LNCaP clone FGC (cell line): ENCODE data around the gene ZNF224.

Experiments
- DNase-seq: peaks from one replicate; pipeline ENCODE4 v3.0.0-alpha.2; 2011; ENCODE audit warnings: low read depth
- H3K4me3 ChIP-seq: 2 replicates; pipeline ENCODE4 v1.5.1; 2011; ENCODE audit warnings: mild to moderate bottlenecking, low read depth, low read length, control low read depth
- CTCF ChIP-seq: IDR thresholded peaks from 2 replicates; pipeline ENCODE4 v1.5.1; 2012; ENCODE audit warnings: mild to moderate bottlenecking; ENCODE audit not compliant: control insufficient read depth, insufficient read depth; ENCODE audit errors: extremely low read depth

The ZNF224 gene

GRCh38 chr19:44066305-44066704 is 27.9 kb upstream of the ZNF224 start:
- no peak for DNase-seq
- H3K4me3 ChIP-seq = no peak overlapping the region
- TF ChIP-seq CTCF = no peak

GRCh38 chr19:44069415-44069814 is 24.7 kb upstream of the ZNF224 start:
- no peak for TF ChIP-seq CTCF
- DNase-seq = no peak
- no peak overlapping the region for H3K4me3 ChIP-seq

GRCh38 chr19:44071824-44072542 is 22.2 kb upstream of the ZNF224 start, which contains the start of gene ZNF284:
Gene ZNF284, plus strand, starts transcription at chr19:44072159. Its CDS starts 4,231 bp downstream, at chr19:44076390.
- no peak for TF ChIP-seq CTCF
- H3K4me3 ChIP-seq = peak within 1 kb of the TSS; percentile 69
- DNase-seq = peak; percentile 63

- TF ChIP-seq CTCF = peak; percentile 10; the same call in 1 of the 2 replicates
- H3K4me3 ChIP-seq = peak overlapping the region; percentile 69
- no peak for DNase-seq
Observed at GRCh38 chr19:44072543-44073401, 21.4 kb upstream of the ZNF224 start.

GRCh38 chr19:44076325-44076724 is 17.8 kb upstream of the ZNF224 start:
- DNase-seq = no peak
- H3K4me3 ChIP-seq = no peak overlapping the region
- TF ChIP-seq CTCF = no peak

GRCh38 chr19:44092108-44092507 is 2.1 kb upstream of the ZNF224 start:
- no peak overlapping the region for H3K4me3 ChIP-seq
- TF ChIP-seq CTCF = no peak
- DNase-seq = no peak

- no peak for TF ChIP-seq CTCF
- DNase-seq = no peak
- no peak overlapping the region for H3K4me3 ChIP-seq
Observed at GRCh38 chr19:44107751-44108150, 13.6 kb downstream of the ZNF224 start.
